CD4-positive, alpha-beta T cell treated with Interleukin-6 for 4 hours (primary cell): ENCODE results near the gene OPA3.
A peak's percentile ranks its signal among the peaks of the same experiment; 100 is the strongest.

Experiments used
- DNase-seq: peaks from one replicate; pipeline ENCODE4 v3.0.0-alpha.2; 2020; ENCODE audit warnings: mixed read lengths

Gene OPA3

DNA sequence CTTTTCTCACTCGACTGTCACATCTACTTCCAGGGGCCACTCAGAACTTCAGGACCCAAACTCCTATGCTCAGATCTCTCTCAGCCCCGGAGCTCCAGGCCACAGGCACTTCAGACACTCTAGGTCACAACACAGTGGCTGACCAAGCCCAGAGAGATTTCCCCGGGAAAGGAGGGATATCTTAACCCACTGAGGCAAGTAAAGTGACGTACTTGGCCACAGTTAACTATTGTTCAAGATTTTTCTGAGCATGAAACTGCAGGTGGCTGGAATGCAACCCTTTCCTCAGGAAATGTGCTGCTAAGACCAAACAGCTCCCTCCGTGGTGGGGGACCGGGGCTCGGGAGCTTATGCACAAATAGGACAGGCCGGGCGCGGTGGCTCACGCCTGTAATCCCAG is 23.9 kb downstream of the OPA3 start:
- DNase-seq = no peak

DNA sequence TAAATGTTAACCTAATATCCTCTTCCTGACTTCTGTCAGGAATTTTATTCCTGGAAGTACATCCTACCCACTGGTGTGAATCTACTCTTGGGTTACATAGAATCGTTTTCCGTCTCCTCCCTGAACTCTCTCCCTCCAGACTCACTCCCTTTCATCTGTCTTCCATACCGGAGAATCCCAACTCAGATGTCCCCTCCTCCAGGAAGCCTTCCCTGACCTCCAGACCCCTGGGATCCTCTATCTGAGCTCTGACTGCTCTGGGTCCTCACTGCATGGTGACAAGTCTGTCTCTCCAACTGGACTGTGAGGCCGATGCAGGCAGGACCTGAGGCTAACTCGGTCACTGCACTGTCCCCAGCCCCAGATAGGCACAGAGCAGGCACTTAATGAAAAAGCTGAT is 24.6 kb downstream of the OPA3 start:
- no peak for DNase-seq

DNA sequence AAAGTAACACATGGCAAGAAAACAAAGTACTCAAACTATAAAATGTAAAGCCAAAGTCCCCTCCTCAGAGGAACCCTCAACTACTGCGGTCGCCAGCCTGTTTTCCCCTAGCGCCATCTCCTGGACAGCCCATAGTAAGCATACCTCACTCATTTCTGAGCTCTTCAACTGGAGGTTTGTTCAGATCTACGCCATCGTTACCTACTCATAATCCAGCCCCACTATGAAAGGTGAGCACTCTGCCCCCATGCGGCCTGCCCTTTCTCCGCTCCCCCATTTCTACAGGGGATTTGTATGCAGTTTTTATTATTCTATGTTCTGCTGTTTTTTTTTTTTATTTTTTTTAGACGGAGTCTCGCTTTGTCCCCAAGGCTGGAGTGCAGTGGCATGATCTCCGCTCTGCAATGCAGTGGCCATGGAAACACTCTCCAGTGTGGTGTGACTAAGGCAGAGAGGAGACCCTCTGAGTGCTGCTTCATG is 26.2 kb downstream of the OPA3 start:
- peak; percentile 73 for DNase-seq

DNA sequence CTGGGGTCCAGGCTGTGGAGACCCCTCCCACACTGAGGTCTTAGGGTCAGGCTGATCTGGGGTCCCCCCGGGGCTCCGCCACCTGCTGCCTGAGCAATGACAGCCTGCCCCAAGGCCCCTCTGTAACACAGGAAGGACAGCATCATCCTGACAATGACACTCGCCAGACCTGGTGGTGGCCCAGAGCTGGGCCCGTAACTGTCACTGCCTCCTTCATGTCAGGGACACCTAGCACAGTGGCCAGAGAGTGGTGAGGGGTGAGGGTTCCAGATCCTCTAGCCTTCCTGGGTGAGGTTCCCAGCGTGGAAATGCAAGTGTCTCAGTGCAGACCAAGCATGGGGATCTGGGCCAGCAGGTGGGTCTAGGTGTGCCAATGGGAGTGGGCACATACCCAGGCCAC is 27.8 kb downstream of the OPA3 start:
- DNase-seq = no peak

DNA sequence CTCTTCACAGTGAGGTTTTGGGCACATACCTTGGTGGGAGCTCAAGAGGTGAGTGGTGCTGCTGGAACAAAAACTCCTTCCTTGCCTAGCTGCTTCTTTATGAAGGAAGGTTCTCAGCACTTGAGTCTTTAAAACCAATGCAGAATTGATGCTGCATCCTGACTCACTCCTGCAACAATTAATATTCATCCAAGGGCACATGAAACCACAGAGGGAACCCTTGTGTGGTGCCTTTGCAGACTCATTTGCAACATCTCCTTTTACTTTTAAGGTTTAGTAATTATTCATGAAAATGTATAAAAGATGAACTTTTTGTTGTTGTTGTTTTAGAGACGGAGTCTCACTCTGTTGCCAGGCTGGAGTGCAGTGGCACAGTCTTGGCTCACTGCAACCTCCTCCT is 30.1 kb downstream of the OPA3 start:
- DNase-seq = no peak

DNA sequence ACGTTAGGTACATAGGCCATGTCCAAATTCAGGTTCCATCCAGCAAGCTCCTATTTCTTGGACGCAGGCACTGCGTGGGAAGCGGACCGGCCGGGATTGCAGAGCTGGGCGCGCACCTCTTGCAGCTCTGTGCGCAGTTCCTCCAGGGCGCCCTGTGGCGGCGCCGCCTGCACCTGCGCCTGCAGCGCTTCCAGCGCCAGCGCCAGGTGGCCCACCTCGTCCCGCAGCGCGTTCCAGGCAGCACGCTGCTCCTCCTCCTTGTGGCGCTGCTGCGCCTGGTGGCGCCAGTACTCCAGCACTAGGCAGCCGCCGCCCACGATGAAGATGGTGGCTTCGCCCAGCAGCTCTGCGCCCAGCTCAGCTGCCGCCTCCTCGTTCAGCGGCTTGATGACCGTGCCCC is 31.1 kb downstream of the OPA3 start:
- no peak for DNase-seq

DNA sequence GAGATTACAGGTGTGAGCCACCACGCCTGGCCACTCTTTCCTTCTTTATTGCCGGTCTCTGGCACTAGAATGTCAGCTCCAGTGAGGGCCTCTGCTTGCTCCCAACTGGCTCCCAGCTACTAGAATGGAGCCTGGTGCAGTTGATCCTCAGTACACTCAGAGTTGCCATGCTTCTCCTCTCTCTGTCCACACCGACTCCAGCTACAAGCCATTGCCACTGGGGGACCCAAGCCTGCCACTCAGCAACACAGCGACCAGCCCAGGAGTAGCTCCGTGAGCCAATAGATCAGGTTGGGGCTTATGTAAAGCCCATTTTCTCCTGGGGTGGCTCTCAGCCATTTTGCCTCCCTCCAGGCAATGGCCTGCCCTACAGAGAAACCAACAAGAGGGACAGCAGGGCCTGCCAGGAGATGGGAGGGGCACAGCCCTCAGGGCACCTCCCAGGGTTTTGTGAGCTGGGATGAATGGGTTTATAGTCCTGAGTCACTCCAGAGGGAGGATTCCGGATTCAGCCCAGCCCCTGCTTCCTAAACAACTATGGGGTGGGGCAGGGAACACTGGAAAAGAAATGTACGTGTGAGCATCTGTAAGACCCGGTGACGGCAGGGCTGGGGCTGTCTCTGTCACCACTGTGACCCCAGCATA is 36.5 kb downstream of the OPA3 start:
- no peak for DNase-seq

DNA sequence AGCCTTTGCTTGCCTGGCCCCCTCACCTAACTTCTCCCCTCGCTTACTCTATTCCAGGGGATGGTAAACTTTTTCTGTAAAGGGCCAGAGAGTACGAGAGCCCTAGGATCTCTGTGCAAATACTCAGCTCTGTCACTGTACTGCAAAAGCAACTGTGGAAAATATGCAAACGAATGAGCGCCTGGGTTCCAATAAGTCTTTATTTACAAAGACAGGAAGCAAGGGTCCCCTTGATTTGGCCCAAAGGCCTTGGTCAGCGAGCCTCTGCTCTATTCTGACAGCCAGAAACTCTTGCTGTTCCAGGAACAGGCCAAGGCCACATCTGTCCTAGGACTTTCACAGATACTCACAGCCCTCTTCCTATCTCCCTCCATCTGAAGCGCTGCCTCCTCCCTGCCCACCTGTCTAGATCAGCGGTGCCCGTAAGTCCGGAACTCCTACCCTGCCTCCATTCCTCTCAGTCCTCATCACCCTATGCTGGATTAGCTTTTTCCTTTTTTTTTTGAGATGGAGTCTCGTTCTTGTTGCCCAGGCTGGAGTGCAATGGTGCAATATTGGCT is 37.3 kb downstream of the OPA3 start:
- DNase-seq = no peak

DNA sequence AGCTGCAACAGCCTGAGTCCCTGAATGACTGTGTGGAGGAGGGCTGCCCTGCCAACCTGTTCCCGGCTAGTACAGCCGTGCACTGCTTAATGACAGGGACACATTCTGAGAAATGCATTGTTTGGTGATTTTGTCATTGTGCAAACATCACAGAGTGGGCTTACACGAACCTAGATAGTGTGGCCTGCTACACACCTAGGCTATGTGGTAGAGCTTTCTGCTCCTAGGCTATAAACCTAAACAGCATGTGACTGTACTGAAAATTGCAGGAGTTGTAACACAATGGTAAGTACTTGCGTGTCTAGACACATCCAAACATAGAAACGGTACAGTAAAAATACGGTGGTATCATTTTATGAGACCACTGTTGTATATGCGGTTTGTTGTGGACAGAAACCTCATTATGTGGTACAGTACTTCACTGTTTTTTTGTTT is 42.4 kb downstream of the OPA3 start:
- DNase-seq = no peak

DNA sequence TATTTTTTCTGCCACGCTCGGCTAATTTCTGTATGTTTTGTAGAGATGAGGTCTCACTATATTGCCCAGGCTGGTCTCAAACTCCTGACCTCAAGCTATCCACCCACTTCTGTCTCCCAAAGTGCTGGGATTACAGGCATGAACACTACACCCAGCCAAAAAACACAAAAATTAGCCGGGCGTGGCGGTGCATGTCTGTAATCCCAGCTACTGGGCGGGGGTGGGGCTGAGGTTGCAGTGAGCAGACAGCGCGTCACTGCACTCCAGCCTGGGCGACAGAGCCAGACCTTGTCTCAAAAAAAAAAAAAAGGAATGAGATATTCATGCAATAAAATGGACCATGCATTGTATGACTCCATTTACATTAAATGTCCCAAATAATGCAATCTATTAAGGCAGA is 45.1 kb downstream of the OPA3 start:
- no peak for DNase-seq

DNA sequence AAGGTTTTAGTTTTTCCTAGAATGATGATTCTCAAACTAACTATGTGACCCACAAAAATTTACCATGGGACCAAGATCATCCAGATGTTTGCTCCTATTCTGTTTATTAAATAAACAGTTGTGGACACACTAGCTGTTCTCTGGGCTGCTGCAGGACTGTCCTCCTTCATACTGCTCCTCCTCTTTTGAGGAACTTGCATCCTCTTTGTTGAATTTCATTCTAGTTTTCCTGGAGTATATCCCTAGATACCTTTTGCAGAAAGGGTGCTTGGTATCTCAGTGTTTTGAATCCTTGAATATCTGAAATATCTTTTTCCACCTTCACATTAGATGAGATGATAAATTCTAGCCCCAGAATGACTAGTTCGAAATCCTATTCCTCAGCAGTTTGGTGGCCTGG is 53.3 kb downstream of the OPA3 start:
- DNase-seq = no peak

DNA sequence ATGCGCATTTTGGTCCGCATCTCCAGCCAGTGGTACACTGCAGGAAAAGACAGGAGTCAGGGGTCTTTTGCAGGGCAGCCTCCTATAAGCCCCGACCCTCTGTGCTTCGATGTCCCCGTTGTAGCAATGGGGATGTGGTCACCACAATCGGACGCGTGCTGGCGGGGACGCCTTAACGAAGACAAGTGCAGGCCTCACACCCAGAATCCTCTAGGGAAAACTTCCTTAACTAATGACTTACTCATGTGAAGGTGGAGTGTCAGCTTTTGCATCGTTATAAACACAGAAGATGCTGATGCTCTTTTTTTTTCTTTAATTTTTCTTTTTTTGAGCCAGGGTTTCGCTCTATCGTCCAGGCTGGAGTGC is 55.2 kb downstream of the OPA3 start:
- no peak for DNase-seq

DNA sequence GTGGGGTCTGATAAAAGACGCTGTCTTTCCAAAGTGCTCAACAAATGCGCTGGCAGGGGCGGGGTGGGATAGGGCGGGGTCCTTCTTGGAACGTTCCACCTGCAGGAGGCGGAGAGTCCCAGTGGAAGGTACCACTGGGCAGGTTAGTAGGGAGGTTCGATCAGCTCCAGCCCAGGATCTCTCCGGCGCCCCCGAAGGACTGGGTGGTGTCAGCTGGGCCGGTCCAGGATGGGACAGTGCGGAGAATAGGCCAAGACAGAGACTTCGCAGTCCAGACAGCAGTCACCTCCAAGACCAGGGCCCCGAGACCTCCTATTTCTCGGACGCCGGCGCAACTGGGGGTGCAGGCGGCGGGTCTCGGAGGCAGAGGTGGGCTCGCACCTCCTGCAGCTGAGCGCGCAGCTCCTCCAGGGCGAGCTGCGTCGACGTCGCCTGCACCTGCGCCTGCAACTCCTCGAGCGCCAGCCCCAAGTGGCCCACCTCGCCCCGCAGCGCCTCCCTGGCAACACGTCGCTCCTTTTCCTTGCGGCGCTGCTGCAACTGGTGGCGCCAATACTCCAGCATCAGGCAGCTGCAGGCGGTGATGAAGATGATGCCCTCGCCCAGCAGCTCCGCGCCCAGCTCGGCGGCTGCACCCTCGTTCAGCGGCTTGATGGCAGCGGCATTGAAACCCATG is 55.7 kb downstream of the OPA3 start:
- peak; percentile 26 for DNase-seq

DNA sequence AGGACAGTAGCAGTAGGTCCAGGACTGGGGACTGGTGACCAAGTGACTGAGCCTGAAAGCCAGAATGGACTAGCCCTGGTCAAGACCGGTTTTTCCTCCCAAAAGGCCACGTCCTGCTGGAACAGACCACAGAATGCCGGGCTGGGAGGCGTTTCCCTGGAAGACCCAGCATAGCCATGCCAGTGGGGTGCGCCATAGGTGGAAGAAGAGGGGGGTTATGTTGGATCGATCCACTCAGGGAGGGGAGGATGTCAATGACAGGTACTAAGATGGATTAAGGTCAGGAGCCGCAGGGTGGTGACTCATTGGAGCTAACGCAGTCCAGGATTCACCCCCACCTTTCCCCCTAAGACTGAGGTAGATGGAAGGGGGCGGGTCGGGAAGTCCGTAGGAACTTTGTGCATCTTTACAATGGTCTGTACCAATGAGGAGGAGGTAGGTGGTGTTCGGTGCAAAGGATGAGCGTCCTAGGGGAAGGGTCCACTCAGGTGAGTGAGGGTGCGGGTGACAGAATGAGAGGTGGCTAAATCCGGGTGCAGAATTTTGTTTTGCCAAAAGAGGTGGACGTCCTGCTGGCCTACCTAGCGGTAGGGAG is 56.4 kb downstream of the OPA3 start:
- no peak for DNase-seq

DNA sequence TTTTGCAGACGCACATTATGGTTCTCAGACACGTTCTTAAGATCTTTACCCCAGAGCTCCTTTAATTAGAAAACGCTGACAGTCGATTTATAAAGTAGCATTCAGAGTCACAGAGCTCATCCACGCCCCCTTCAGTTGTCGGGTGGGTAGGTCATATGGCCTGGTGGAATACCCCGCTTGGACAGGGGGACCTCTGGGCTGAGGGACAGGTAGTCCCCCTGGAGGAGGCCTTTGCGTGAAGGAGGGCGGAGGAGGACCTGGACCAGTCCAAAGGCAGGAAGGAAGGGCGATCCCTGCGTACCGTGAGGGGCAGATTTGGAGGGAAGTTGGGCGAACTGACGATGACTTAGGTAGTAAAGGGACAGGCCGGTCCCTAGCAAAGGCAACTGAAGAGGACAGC is 56.9 kb downstream of the OPA3 start:
- no peak for DNase-seq

DNA sequence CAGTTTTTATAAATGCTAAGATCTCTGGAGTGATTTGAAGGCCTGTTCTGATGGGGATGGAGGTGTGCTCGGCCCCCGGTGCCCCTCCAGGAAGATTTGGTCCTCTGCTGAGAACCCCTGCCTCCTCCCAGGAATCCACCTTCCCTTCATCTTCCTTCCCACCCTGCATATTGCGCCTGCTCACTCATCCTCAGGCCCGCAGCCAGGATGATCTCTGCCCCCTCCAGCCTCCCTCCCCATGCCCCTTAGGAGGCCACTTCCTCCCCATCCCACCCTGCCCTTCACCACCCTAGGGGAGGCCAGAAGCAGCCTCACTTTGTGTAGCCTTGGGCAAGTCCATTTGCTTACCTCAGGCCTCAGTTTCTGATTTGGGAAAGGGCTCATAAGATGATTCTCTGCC is 57.6 kb downstream of the OPA3 start:
- DNase-seq = no peak

DNA sequence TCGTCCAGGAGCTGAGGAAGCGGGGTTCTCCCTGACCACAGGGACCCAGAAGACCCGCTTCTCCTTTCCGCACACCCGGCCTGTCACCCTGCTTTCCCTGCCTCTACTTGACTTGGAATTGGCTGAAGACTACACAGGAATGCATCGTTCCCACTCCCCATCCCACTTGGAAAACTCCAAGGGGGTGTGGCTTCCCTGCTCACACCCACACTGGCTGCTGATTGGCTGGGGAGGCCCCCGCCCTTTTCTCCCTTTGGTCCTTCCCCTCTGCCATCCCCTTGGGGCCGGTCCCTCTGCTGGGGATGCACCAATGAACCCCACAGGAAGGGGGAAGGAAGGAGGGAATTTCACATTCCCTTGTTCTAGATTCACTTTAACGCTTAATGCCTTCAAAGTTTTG is 58.5 kb downstream of the OPA3 start:
- DNase-seq = no peak

DNA sequence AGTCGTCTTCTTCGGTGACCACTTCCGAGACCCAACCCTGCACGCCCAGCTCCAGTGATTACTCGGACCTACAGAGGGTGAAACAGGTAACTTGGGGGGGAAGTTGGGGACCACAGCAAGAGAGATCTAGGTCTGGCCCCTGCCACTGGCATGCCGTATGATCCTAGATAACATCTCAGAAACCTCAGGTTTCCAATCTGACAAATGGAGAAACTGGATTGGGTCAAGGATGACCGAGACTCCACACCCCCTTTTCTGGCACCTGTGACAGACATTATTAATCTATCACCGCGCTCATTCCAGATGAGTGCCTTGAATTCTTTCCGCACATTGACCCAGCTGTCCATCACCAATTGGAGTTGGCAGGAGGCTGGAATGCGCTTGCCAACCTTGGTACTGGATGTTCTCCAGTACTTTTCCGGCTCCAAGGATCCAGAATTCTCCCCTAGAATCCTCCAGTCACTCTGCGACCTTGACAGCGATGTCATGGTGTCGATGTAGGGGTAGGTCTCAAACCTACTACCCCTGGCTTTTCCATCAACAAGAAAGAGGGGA is 60.0 kb downstream of the OPA3 start:
- DNase-seq = no peak

DNA sequence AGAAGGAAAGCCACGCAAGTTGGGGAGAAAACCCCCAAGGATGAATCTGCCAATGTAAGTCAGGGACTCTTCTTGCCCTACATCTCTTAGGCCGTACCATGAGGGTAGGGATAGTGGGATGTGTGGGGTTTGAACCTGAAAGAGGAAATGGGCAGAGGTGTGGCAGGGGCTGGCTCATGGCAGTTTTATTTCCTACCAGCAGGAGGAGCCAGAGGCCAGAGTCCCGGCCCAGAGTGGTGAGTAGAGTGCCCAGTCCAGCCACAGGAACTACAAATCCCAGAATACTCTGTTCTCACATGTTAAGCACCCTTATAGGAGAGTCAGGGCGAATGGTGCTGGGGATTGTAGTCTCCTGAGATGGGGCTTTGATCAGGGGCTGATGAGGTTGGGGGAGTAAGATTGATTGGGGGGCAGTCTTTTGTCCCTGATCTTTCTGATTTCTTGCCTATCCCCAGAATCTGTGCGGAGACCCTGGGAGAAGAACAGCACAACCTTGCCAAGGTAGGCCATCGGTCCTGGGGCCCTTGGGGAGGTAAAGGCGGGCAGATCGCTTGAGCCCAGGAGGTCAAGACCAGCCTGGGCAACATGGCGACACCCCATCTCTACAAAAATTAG is 60.9 kb downstream of the OPA3 start:
- DNase-seq = peak; percentile 71

DNA sequence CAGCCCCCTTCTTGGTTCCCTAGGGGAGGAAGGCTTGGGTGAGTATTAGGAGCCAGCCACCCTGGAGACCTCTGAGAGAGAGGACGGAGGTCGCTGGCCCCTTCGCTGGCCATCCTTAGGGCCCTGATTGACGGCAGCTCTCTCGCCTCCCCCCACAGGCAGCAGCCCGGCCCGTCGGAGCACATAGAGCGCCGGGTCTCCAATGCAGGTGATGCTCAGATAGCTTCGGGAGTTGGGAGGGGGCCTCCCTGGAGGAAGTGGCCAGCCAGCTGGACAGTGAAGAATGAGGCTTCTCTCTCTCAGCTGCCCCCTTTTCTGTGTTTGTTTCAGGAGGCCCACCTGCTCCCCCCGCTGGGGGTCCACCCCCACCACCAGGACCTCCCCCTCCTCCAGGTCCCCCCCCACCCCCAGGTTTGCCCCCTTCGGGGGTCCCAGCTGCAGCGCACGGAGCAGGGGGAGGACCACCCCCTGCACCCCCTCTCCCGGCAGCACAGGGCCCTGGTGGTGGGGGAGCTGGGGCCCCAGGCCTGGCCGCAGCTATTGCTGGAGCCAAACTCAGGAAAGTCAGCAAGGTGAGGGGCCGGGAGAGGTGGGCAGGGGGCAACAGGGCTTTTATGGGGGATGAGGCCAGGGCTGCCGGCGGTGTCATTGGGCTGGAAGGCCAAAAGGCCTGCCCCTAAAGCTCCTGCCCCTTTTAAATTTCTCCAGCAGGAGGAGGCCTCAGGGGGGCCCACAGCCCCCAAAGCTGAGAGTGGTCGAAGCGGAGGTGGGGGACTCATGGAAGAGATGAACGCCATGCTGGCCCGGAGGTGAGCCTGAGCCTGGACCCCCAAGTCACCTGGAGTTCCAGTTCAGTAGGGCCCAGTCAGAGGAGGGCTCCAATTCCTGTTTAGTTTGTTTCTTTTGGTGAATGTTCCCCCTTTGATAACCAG is 62.3 kb downstream of the OPA3 start:
- no peak for DNase-seq

DNA sequence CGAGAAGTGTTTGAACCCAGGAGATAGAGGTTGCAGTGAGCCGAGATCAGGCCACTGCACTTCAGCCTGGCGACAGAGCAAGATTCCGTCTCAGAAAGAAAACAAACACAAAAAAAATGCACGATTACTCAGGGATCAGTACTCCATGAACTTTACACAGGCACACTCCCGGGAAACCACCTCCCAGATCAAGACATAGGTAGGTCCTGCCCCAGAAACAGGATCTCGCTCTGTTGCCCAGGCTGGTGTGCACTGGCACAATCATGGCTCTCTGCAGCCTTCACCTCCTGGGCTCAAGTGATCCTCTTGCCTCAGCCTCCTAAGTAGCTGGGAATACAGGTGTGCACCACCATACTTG is 66.2 kb downstream of the OPA3 start:
- DNase-seq = no peak
